Muscle layer of colon (tissue), 2 donors: ENCODE data around the gene GRK4.
A peak's percentile ranks its signal among the peaks of the same experiment; 100 is the strongest.
"Not testable (repeated sequence)": the region's sequence is repeated elsewhere in the genome, so short reads cannot be mapped to it uniquely, and the experiment has no call there.

ENCODE experiments used
- H3K27ac ChIP-seq: one replicate; pipeline ENCODE4 v1.7.0; 2013; ENCODE audit warnings: low read depth, mild to moderate bottlenecking, low read length, moderate library complexity
- H3K27me3 ChIP-seq, 2 donors: one replicate each; pipeline ENCODE4 v1.7.0; 2013; ENCODE audit warnings: low read length in 2 of 2, mild to moderate bottlenecking in 2 of 2; ENCODE audit not compliant: insufficient read depth in 2 of 2, control insufficient read depth in 1 of 2
- H3K36me3 ChIP-seq: one replicate; pipeline ENCODE4 v1.7.0; 2013; ENCODE audit warnings: mild to moderate bottlenecking, low read length; ENCODE audit not compliant: insufficient read depth
- H3K4me1 ChIP-seq: one replicate; pipeline ENCODE4 v1.7.0; 2013; ENCODE audit warnings: mild to moderate bottlenecking, low read length; ENCODE audit not compliant: insufficient read depth
- H3K4me3 ChIP-seq, 2 donors: one replicate each; pipeline ENCODE4 v1.7.0; 2013; ENCODE audit warnings: low read length in 2 of 2, low read depth in 1 of 2, mild to moderate bottlenecking in 1 of 2, moderate library complexity in 1 of 2
- H3K9ac ChIP-seq: one replicate; pipeline ENCODE4 v1.7.0; 2013; ENCODE audit warnings: low read length
- H3K9me3 ChIP-seq: one replicate; pipeline ENCODE4 v1.7.0; 2013; ENCODE audit warnings: mild to moderate bottlenecking, low read length
- donor health status: abdominal sarcoma.
- donor health status: Adenocarcinoma of cecum.

The GRK4 gene

DNA sequence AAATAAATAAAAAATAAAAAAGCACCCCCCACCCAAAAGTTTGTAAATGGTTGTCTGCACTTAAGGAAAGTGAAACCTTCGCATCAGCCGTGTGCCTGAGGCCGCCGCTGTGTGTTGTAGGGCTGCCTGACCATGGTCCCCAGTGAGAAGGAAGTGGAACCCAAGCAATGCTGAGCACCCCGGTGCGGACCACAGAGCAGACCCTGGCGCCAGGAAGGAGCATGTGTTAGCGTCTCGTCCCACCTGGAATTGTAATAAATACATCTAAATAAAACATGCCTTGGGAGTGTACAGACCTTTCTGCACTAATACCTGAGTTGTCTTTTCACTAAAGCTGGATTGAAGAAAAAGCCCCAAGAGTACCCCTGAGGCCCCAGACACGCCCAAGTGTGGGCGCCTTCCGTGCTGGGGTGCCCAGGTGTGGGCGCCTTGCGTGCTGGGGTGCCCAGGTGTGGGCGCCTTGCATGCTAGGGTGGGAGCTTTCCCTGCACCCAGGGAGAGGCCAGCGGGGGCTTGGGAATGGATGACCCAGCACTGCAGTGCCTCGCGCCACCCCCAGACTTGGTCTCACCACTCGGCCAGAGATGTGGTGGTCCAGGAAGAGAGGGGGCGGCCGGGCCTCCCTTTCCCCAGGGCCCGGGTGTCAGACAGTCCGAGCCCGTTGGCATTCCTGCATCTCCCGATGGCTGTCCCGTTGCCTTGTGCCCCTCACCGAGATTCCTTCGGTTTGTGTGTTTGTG is 77.3 kb downstream of the GRK4 start:
- peaks cover 19% of the 10 kb centered on the region for H3K4me1 ChIP-seq
- no peak overlapping the region for H3K9ac ChIP-seq
- H3K27me3 ChIP-seq = no peaks in the 10 kb centered on the region
- no peaks in the 10 kb centered on the region for H3K36me3 ChIP-seq
- H3K4me3 ChIP-seq = peak overlapping the region; percentile 64 to 65
- H3K9me3 ChIP-seq = no peaks in the 10 kb centered on the region
- peak overlapping the region; percentile 66 for H3K27ac ChIP-seq

DNA sequence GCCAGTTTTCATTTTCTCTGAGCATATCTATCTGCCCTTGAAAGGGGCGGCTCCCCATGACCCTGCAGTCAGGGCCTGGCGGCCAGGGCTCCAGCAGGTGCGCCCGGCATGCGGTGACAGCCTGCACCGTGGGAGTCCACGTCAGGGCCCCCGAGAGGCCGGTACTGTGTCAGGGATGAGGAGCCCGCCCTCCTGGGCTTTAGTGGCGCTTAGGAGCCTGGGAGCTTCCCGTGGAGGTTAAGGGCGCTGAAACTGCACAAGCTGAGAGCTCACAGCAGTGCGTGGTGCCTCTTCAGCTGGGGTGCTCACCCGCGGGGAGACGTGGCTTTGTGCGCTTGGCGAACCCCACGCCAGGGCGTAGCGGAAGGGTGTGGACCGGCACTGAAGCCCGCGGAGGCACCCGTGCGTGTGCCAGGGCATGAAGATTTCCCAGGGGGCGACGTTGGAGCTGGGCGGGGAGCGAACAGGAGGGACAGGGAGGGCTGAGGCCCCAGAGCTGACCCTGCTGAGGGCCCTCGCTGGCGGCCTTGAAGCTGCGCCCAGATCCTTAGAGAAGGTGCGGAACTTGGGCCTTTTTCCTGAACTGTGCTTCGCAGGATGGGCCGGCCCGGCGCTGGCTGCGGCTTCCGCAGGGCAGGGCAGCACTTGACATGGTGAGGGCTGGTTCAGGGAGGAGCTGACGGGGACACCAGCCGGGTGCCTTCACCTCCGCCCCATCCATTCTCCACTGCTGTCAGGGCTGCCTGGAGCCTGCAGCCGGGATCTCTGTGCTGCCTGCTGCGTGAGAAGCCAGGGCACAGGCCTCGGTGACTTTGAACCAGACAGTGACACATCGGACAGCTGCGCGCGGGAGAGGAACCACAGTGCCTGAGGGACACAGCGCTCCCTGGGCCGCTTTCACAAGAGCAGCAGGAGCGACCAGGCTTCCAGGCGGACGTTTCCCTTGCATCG is 78.1 kb downstream of the GRK4 start:
- Histone ChIP-seq H3K9ac (peak overlapping the region; percentile 39), H3K27me3 (no peaks in the 10 kb centered on the region), H3K9me3 (no peaks in the 10 kb centered on the region), H3K4me3 (peak overlapping the region; percentile 64 to 65), H3K4me1 (peaks cover 19% of the 10 kb centered on the region), H3K27ac (peak overlapping the region; percentile 66), H3K36me3 (no peaks in the 10 kb centered on the region)

- H3K9me3 ChIP-seq = no peaks in the 10 kb centered on the region
- no peaks in the 10 kb centered on the region for H3K36me3 ChIP-seq
- peak overlapping the region; percentile 39 for H3K9ac ChIP-seq
- H3K27ac ChIP-seq = peak overlapping the region; percentile 66
- no peaks in the 10 kb centered on the region for H3K27me3 ChIP-seq
- peaks cover 19% of the 10 kb centered on the region for H3K4me1 ChIP-seq
- peak overlapping the region; percentile 64 to 65 for H3K4me3 ChIP-seq
Measured at GRCh38 chr4:3042226-3042625, 78.9 kb downstream of the GRK4 start.

DNA sequence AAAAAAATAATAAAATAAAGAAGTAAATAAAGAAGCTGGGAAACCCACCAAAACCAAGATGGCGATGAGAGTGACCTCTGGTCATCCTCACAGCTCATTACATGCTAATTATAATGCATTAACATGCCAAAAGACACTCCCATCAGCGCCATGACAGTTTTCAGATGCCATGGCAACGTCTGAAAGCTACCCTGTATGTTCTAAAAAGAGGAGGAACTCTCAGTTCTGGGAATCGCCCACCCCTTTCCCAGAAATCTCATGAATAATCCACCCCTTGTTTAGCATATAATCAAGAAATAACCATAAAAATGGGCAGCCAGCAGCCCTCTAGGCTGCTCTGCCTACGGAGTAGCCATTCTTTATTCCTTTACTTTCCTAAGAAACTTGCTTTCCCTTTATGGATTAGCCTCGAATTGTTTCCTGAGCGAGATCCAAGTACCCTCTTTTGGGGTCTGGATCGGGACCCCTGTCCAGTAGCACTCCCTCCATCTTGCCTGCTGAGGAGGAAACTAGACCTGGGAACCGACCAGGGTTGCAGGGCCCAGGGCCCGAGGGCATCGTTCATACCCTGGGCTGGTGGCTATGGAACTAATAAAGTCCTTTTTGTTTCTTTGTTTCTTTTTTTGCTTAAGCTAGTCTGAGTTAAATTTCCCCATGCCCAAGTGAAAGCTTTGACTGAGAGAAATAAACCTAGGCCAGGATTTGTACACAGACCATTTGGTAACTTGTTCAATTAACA is 80.1 kb downstream of the GRK4 start:
- Histone ChIP-seq H3K9ac (no peak overlapping the region), H3K36me3 (no peaks in the 10 kb centered on the region), H3K9me3 (no peaks in the 10 kb centered on the region), H3K27ac (no peak overlapping the region), H3K4me3 (no peak overlapping the region), H3K27me3 (no peaks in the 10 kb centered on the region), H3K4me1 (peaks cover 7% of the 10 kb centered on the region)

GRCh38 chr4:3044870-3045819 is 81.8 kb downstream of the GRK4 start:
- H3K9ac ChIP-seq = no peak overlapping the region
- peaks cover 5% of the 10 kb centered on the region for H3K4me1 ChIP-seq
- H3K4me3 ChIP-seq = no peak overlapping the region
- no peaks in the 10 kb centered on the region for H3K9me3 ChIP-seq
- H3K27me3 ChIP-seq = no peaks in the 10 kb centered on the region
- no peak overlapping the region for H3K27ac ChIP-seq
- no peaks in the 10 kb centered on the region for H3K36me3 ChIP-seq

GRCh38 chr4:3046162-3046561 is 82.8 kb downstream of the GRK4 start:
- Histone ChIP-seq H3K9me3 (no peaks in the 10 kb centered on the region), H3K4me3 (no peak overlapping the region), H3K4me1 (peaks cover 5% of the 10 kb centered on the region), H3K27ac (no peak overlapping the region), H3K27me3 (no peaks in the 10 kb centered on the region), H3K36me3 (no peaks in the 10 kb centered on the region), H3K9ac (no peak overlapping the region)

DNA sequence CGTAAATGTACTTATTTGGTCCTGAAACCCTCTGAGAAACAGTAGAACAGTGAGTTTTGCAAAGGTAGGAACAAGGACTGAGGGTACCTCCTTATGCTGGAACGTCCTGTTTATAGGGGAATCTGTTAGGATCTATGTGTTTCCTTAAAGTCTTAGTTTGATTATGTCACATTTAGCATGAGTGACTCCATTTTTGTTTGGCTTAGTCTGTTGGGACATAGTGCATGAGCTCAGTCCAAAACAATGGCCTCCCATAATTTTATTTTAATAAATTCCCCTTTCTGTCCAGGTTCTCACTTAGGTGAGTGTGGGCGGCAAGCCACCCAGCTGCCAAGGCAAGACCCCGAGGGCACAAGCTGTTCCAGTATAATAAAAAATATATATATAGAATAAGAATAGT is 83.3 kb downstream of the GRK4 start:
- H3K9ac ChIP-seq = no peak overlapping the region
- H3K36me3 ChIP-seq = no peaks in the 10 kb centered on the region
- H3K9me3 ChIP-seq = no peaks in the 10 kb centered on the region
- peaks cover 5% of the 10 kb centered on the region for H3K4me1 ChIP-seq
- no peak overlapping the region for H3K4me3 ChIP-seq
- H3K27me3 ChIP-seq = no peaks in the 10 kb centered on the region
- no peak overlapping the region for H3K27ac ChIP-seq

DNA sequence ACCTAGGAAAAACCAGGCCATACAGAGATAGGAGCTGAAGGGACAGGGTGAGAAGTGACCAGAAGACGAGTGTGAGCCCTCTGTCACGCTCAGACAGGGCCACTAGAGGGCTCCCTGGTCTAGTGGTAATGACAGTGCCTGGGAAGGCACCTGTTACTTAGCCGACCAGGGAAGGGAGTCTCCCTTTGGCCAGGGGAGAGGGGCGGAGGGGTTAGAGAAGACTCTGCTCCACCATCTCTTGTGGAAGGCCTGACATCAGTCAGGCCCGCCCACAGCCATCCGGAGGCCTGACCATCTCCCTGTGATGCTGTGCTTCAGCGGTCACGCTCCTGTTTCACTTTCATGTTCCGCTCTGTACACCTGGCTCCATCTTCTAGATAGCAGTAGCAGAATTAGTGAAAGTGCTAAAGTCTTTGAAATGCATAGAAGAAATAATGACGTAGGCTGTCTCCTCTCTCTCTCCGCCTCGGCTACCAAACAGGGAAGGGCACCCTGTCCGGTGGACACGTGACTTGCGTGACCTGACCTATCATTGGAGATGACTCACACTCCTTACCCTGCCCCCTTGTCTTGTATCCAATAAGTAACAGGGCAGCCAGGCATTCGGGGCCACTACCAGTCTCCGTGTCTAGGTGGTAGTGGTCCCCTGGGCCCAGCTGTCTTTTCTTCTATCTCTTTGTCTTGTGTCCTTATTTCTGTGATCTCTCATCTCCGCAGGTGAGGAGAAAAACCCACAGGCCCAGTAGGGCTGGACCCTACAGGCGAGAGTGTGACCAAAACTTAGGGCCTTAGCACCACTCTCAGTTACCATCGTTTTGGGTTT is 84.3 kb downstream of the GRK4 start:
- Histone ChIP-seq H3K27ac (no peak overlapping the region), H3K36me3 (no peaks in the 10 kb centered on the region), H3K4me1 (peaks cover 2% of the 10 kb centered on the region), H3K27me3 (no peaks in the 10 kb centered on the region), H3K9ac (no peak overlapping the region), H3K4me3 (no peak overlapping the region), H3K9me3 (no peaks in the 10 kb centered on the region)

- not testable (repeated sequence) for H3K27ac ChIP-seq, H3K9ac ChIP-seq, H3K4me3 ChIP-seq
Measured at GRCh38 chr4:3051141-3051897, 87.9 kb downstream of the GRK4 start.

More at GRCh38 chr4:3051141-3051897, 87.9 kb downstream of the GRK4 start:
- not testable (repeated sequence) for H3K27me3 ChIP-seq, H3K4me1 ChIP-seq, H3K9me3 ChIP-seq, H3K36me3 ChIP-seq
